Stimulated activated CD4-positive, alpha-beta T cell treated with anti-CD3 and anti-CD28 coated beads, Interleukin-12 subunit alpha, Interleukin-12 subunit beta, amount 100 ng/mL, for 48 hours (primary cell): ENCODE results near the gene HNRNPU.
A peak's percentile ranks its signal among the peaks of the same experiment; 100 is the strongest.

Experiments used
- DNase-seq, 3 donors: peaks; one replicate each; pipeline ENCODE4 v3.0.0-alpha.2; 2020; ENCODE audit warnings: low read depth in 2 of 3, low spot score in 1 of 3

HNRNPU gene

DNA sequence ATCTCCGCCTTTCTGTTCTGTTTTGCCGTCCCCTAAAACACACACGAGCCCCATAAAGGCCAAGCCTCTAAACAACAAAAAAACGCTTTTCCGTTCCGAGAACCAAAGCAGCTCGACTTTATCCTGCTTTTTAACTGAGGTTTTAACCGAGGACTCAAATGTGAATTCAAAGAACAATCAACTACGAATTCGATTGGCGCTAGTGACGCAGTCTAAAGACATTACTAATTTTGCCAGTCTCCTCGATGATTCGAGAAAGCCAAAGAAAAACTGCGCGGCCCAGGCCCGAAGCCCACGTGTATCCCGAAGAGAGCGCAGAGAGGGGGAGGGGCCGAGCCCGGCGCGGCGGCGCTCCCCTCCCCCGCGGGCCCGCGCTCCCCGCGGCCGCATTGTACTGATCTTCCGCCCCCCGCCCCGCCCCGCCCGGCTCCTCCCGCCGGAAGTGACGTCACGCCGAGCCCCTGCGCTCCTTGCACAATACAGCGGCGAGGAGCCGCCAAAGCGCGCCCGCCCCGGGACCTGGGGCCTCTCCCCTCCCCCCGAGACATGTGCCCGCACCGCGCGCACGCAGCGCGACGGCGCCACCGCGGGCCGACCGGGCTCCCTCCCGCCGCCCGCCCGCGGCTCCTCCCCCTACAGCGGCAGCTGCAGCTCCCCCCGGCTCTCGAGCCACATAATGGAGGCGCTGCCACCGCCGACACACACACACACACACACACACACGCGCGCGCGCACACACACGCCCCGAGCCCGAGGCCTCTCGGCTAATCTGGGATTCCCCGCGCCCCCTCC, 1.4 kb downstream of the HNRNPU start:
- DNase-seq, result peak; percentile 93 to 97 (median 94)

DNA sequence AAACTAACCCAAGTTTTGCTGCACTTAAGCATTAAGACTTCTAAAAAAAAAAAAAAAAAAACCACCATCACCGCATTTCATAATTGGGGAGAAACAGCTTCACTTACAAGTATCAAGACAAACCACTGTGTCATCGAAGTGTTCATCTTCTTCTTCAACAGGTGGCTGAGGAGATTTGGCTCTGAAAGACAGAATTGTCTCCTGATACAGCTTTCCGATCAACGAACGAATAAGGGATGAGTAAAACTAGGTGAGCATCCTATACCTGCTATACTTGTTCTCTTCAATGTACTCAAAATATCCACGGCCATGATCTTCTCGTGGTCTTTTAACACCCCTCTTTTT, 2.0 kb downstream of the HNRNPU start:
- DNase-seq, result no peak

DNA sequence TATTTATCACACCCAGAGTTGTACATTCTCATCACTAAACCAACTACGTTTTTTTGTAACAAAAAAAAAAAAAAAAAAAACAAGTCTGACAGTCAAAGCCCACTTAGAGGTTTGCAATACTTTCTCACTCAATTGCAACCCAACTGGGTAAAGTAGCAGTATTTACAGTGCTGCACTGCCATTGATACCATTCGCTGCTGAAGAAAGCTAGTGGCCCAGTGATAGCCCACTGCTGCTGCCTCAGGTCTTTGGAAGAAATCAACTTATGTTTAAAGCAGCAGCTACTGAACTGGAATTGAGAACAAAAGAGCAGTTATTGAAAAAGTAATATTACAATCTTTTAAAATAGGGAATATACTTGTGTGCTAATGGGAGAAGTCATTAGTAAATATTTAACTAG, 2.7 kb downstream of the HNRNPU start:
- no peak for DNase-seq

DNA sequence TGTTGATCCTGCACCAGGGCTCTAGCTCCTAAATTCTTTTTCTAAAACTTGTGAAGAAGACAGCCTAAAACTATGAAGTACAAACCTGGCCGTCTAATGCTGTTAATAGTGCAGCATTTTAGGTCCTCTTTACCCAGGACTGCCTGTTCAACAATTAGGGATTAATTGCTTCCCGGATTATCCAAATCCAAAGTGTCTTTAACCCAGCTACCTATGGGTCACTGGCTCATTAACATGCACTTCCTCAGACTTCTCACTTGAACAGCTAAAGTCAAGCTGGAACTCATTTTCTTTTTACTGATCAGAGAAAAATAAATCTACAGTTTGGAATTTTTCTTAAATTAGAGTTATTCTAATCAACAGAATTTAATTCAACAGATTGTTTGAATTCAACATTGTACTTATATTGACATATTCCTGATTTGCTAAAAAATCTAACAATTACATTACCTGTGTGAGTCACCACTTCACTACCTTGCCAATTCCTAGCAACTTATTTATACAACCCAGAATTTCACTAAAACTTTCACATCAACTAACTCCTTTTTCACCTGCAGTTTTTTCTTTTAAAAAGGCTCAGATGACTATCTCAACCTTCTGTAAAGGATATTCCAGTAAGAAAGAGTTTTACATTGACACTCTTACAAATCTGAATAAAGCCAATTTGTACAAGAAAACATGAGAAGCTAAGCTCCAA, 3.3 kb downstream of the HNRNPU start:
- DNase-seq, result no peak

DNA sequence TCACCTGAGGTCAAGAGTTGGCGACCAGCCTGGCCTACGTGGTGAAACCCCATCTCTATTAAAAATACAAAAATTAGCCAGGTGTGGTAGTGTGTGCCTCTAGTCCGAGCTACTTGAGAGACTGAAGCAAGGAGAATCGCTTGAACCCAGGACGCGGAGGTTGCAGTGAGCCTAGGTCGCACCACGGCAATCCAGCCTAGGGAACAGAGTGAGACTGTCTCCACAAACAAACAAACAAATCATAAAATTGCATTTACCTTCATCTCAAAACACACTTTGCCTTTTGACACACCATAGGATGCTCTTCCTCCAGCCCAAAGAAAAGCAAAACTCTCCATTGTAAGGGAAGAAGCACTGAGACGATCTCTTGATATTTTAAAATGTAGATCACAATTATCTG, 4.3 kb downstream of the HNRNPU start:
- DNase-seq, result no peak

DNA sequence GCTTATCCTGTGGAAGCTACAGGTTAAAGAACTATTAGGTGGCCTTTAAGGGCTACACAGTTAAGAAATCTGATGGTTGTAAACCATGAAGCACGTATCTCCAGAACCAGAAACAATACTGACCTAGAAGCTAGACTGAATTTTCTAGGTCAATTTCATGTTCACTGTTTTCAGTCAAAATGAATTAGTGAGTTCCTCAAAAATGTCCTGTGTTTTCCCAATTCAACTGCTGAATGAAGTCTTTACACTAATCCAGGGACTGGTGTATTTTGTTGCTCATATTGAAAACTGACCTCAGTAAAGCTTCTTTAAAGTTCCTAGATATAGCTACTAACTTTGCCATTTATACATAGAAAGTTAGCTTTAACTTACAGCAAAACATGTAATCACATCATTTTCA, 6.0 kb downstream of the HNRNPU start:
- DNase-seq, result no peak

DNA sequence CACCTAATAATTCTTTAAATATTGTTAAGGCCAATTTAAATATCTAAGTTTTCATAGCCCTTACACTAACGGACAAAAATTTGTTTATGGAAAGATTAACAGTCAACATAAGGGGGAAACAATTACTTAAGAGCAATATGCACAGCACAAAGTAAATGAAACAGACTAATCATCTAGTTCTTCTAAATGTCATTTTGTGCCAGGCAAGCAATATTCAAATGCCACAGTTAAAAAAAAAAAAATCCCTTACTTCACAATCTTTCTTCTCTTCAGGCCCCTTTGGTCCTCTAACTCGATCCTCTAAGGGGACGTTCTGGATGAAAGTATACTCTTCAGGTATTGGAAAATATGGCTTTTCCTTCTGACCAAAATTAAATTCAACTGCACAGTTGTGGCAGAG, 6.6 kb downstream of the HNRNPU start:
- DNase-seq, result no peak

DNA sequence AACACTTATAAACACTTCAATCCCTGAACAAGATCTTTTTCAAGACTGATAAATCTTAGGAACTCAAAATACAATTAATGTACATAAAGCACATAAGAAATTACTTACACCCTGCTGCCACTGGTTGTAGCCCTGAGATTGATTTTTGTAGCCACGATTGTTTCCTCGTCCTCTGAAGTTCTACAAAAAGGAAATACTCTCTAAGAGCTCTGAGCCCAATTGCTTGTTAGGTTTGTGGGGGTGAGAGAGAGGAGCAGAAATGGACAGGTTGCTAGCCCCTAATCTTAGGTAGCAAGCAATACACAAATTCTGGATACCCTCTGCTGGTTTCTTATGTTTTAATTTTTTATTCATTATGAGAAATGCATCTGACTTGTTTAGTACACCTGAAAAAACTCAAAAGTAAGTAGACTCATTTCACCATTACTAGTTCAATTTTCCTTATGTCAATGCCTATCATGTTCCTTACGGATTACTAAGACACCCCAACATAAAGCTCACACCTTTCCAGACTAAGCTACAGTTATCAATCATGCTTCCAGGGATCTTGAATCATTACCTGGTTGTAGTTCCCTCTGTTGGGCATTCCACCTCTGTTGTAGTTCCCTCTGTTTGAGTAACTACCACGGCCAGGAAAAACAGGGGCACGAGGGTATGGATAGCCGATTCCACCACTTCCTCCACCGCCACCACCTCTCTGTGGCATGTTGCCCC, 9.3 kb downstream of the HNRNPU start:
- no peak for DNase-seq

DNA sequence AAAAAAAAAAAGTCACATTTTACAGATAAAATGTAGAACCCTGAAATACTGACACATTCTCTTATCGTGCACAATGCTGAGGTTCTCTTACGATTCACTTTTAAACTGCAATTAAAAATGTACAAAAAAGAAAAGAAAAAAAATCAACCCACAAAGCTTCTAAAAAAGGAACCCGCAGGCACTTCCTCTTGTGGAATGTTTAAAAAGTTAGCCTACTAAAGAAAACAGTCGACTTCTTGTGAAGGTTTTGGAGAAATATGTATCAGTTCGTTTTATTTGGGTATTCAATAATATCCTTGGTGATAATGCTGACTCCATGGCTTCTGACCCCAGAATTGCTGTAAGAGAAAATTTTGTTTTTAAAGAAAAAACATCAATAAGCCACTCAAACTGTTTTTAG, 10.2 kb downstream of the HNRNPU start:
- DNase-seq, result no peak

DNA sequence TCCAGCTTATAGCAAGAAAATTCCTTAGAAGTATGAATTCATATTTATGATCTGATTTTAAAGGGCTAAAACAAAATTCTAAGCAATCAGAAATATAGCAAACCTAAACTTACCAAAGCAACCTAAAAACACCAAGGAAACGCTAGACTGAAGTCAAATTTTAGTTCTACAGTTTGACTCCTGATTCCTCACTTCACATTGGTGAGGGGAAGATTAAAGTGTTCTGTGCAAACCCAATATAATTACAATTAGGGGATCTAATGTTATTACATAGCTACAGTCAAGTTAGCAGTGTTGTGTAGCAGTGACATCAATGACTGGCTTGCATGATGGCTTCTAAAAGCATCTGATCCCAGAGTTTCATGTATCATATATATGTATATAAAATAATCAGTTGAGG, 11.6 kb downstream of the HNRNPU start:
- DNase-seq, result no peak

DNA sequence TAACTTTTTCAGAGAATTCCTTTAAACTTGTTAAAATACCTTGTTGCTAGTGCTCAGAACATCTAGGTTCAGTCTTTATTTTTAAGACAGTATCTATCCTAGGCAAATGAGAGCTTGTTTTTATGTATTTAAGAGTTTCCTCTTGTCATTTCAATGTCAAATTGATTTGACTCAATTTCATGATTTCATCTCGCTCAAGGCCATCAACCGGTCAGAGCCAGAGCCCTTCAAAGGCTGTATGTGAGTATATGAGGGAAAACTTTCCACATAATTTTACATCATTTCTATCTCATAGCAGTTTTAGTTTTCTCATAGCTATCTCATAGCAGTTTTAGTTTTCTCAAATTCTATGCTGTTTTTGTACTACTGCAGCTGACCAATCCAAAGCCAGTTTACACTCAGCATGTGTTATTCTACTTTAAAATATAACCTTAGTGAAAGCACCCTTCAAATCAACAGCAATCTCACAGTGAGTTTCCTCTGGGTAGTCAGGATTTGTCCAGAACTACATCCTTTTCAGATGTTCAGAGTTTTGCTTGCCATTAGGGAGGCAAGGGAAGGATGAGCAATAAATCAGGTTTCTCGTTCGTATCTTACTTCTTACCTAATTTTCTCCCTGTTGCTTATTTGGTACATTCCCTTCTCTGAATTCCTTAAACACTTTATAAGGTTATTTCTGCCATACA, 12.7 kb downstream of the HNRNPU start:
- no peak for DNase-seq

DNA sequence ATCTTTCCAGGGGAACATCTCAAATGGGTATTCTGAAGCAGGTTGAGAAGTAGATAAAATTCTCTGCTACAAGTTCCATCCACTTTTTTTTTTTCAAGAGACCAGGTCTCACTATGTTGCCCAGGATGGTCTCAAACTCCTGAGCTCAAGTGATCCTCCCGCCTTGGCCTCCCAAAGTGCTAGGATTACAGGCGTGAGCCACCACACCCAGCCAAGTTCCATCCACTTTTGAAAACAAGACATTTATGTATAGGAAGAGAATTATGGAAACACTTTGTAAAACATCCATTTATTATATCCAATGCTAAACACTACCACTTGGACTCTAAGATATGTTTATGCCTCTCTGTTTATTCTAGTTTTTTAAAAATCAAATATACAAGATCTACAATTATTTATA, 13.4 kb downstream of the HNRNPU start:
- no peak for DNase-seq

DNA sequence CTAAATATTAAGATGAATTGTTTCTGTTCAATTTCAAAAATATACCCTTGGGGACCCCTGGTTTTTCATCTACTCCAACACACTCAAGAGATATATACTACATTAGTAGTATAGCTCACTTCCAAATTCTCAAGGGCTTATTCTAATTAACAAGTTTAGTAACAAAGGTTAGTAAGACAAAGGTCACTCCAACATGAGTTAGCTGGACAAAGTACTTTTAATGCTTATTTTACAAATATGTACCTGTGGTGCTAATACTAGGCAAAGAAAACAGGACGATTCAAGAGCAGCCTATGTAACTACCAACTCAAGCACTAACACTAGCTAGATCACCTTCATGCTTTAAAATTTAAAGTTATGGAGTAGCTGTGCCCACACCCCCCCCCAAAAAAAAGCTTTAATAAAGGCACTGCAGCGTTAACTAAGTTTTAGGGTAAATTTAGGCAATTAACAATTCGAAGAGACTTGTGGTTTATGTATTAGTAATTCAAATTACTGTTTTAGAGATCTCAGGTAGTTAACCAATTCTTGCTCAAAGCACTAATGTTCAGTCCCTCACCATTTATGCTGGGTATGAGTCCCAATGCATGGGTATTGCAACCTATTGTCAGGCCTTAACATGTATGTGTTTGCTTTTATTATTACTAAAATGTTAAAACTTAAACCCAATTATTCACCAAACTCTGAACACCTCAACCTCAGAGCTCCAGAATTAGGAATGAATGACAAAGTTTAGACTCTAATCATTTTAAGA, 14.1 kb downstream of the HNRNPU start:
- DNase-seq, result no peak

DNA sequence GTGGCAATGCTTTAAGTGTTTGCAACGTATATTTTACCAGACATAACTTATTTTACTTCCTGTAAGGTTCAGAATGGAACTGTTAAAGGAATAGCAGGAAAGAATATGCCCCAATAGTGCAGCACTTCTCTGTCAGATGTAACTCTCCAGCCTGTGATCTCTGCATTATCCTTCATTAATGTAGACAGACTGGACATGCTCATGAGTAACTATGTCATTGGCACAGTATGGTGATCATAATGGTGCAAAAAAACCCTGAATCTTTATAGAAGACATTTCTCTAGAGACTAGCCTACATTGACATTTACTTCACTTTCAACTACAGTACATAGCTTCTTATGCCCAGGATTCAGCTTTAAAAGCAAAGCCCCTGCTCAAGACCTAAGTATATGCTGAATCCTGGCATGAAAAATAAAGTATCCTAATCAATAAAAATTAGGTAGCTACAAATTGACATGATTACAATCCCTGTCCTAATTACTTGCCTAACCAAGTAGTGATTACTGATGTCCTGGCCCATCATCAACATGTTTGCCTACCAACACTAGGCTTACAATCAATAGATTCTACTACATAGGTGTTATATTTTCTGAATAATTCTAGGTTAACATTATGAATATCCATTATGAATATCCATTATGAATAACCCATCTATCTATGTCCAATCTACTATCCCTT, 15.0 kb downstream of the HNRNPU start:
- DNase-seq, result no peak

DNA sequence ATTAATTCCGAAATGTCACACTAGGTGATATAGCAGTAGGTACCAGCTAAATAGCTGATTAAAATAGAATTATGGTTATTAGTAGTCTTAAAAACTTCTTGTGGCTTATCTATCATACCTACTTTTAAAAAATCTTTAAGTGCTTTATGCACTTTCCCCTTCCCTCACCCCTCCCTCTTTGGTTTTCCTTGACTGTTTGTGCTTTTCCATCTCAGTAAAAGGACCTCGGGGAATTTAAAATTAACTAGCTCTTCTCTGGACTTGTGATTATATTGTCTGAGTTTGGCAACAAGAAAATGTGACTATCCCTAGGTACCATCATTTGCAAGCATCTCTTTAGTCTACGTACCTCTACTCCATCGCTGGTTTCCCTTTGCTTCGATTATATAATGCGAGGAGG, 17.7 kb downstream of the HNRNPU start:
- DNase-seq, result no peak

DNA sequence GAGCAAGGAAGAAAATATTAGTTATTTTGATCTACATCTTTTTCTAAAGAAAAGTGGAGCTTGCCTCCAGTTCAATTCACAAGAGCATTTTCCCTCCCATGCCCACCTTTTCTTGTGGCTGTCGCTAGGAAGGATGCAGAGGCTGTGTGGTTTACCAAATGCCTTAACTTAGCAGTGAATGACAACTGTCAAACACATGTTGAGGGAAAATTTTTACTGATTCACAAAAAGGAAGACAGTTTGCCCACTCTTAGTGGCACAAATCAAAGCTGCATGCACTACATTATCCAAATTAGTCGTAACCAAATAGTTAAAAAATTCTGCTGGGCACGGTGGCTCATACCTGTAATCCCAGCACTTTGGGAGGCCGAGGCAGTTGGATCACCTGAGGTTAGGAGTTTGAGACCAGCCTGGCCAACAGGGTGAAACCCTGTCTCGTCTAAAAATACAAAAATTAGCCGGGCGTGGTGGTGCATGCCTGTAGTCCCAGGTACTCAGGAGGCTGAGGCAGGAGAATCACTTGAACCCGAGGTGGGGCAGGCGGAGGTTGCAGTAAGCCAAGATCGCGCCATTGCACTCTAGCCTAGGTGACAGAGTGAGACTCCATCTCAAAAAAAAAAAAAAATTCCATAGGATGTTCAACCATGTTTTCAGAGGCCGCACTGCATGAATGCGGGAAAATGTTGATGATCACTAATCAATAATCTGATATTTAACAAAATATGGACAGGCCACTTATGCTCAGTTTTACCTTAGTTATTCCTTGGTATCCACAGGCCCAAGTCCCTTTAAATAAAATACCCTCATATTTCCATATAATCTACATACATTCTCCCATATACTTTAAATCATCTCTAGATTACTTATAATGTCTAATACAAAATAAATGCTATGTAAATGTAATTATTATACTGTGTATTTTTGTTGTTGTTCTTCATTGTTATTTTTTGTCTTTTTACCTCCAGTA, 19.9 kb downstream of the HNRNPU start:
- DNase-seq, result no peak

DNA sequence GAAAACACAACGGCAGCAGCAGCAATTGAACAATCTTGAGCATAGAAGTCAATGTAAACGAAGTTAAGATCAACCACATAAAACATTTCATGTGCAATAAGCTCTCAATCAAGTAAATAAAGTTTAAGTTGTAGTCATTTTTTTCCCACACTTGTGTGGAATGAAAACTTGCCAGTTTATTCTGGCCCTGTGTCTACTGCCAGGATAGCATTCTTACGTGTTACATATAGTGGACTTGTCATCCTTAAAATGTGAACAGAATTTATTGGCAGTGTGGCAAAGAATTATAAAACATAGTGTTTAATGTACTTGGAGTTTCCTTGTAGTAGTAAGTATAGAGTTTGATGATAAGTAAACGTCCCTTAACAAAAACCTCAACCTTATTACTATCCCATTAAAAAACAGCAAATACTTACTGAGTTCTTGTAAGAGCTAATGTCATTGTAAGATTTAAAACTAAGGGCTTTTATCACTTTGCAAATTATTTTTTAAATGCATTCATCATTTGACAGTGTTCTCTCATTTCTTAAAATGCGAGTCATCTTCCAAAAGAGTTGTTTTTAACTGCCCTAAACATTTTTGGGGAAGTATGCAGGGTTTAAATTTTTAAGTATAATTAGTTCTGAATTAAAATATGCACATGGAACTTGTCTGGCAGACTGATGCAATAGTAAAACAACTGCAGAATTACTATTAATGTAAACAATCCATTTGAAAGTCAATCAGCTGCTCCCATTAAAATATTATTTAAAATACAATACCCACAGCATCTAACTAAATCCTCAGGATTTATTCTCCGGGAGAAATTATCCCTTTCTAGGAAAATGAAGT, 21.0 kb downstream of the HNRNPU start:
- no peak for DNase-seq

DNA sequence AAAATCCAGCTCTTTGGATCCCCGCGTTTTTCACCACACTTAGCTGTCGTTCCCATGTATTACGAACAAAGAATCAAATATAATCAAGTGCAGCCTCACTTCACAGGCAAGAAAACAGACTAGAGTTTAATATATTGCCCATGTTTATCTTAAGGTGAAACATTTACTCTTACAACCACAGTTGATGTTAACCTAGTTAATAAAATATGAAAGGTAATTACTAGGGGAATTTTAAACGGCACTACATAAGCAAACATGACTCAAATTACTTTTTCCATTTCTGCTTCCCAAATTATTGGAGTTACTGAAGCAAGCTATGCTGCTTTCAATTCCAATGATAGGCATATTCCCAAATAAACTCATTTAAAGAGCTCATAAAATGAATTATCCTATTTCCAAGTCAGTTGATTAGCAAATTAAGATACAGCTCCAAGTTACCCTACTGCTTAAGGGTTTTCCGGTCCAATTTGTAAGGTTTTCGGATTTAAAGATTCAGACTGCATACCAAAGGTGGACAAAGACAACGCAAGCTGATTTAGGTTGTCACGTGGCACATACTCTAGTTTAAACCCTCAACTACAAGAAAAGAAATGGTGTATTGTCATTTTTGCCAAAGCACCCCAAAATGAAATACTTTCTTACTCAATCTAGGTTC, 22.9 kb downstream of the HNRNPU start:
- DNase-seq, result no peak
